Left forelimb (tissue), 1 donor: ENCODE measurements around the gene CD226.
"Not testable (repeated sequence)": the region's sequence is repeated elsewhere in the genome, so short reads cannot be mapped to it uniquely, and the experiment has no call there.

Source experiments
- DNase-seq: peaks from one replicate; pipeline ENCODE4 v3.0.0-alpha.2; 2018; ENCODE audit warnings: low spot score

The CD226 gene

GRCh38 chr18:69872661-69873060 is 75.0 kb downstream of the CD226 start:
- DNase-seq = no peak

- no peak for DNase-seq
Measured at GRCh38 chr18:69871363-69871762, 76.3 kb downstream of the CD226 start.

DNA sequence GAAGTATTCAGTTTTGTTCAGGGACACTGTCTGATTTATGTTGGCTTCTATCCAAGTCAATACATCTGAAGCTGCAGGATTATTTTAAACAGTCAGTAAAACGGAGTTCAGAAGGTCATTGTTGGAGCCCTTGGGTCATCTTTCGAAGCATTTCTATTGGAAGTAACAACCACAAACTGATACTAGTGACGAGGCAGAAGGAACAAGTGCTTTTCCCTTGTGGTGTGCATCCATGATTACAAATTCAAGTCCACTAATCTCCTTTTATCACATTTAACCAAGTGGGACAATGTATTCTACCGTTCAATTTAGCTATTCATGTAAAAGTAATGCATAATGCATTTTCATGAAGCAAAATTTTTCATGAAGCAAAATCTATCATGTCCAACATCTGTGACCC is 76.9 kb downstream of the CD226 start:
- DNase-seq = no peak

DNA sequence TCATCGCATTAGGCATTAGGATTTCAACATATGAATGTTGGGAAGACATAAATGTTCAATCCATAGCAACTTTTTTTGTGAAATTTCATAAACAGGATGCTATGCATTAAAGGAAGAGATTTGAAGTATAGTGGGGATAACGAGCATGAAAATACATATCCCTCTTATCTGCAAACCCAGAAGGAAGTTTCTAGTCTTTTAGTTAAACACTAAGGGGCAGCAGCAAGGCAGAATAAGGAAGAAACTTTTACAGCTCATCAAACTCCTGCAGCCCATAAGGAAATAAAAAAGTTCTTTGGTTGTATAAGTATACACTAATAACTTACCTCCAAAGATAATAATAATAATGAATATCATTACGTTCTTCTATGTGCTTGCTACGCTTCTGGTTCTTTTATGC is 81.5 kb downstream of the CD226 start:
- no peak for DNase-seq

DNA sequence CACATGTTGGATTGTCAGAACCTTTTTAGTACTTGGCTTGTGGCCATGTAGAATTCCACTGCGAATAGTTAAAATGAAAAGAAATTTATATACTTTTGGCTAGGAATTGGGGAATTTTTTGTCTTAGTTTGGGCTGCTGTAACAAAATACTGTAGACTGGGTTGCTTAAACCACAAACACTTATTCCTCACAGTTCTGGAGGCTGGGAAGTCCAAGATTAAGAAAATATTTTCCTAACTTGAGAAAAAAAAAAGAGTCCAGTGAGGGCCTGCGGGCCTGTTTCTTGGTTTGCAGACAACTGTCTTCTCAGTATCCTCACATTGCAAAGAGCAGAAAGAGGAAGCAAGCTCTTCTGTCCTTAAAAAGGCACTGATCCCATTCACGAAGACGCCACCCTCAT is 81.9 kb downstream of the CD226 start:
- DNase-seq = no peak

DNA sequence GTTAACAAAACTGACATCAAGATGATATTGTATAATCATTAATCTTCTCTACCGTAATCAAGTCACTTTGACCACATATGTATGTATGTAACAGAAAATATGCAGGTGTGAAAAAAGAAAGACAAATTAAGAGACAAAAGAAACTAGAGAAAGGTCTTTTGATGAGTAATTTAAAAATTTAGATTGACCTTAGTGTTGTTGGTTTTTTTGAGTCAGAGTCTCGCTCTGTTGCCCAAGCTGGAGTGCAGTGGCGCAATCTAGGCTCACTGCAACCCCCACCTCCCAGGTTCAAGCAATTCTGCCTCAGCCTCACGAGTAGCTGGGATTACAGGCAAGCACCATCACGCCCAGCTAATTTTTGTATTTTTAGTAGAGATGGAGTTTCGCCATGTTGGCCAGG is 82.9 kb downstream of the CD226 start:
- DNase-seq = not testable (repeated sequence)

- no peak for DNase-seq
Measured at GRCh38 chr18:69858897-69859296, 88.8 kb downstream of the CD226 start.

- no peak for DNase-seq
Measured at GRCh38 chr18:69854455-69854854, 93.2 kb downstream of the CD226 start.

GRCh38 chr18:69853051-69853450 is 94.6 kb downstream of the CD226 start:
- no peak for DNase-seq

DNA sequence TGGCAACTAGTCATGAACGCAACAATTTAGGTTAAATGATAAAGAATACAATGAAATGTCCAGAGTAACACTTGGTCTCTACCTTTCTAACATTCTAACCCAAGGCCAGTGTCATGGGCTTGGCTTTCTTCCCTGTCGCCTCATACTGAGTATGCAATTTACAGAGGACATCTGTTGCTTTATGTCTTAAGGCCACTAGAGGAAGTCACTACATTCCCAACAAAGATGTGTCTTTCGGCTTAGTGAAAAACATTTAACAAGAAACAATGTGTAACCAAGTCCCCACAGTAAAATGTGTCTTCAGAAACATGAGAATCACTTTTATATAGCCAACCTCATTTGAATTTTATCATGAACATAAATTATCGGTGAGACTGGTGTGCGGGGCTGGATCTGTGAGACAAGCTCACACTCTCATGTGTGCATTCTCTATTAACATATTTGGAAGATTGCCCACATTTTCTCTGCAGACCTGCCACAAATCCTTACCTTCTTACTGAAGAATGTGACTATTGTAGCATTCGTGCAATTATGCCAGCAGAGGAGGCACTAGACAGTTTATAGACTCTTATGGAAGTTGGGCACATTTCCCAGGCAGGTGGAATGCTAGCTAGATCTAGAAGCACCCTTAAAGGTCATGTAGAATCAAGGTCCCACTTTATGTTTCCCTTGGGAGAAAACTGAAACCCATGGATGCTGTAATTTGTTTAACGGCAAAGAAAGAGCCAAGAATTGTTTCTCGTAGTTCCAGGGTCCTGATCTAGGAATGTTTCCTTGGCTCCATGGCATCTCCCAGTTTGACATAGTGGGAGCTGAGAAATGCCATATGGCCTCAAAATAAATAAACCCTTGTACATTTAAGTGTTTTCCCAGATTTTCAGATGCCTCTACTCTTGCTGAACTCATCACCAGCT is 101.8 kb downstream of the CD226 start:
- no peak for DNase-seq

GRCh38 chr18:69844656-69845055 is 103.0 kb downstream of the CD226 start:
- no peak for DNase-seq

DNA sequence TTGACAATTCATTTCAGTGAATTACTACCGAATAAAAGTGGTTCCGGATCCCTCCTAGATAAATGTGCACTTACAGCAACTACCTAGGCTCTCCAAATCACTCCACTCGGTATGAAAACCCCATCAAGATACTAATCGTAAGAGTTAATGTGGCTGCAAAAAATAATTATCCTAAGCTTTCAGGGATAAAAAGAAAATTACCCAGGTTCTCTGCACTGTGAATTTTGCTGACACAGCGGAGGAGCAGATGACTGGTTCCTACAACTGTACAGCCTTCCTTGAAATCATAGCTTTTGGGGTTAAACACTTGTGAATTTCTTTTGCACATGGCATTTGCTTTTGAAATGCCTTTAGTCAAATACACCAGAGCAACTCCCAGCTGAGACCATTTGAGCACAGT is 104.7 kb downstream of the CD226 start:
- DNase-seq = no peak

- DNase-seq = no peak
Measured at GRCh38 chr18:69841117-69841516, 106.6 kb downstream of the CD226 start.

DNA sequence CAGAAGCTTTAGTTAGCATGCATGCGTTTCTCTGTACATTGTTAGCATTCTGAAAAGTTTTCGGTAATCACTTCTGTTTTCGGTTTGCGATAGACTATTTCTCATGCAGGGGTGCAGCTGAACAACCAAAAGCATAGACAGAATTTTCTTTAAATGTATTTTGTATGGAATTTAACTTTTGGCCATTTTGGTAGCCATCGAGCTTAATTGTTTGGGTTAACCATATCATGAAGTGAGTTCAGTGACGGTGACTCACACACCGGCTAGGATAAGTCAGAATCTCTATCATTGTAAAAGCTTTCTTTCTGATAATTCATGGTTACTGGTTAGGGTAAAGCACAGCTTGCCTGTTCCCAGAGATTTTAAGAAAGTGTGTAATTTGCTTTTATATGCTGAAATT is 107.2 kb downstream of the CD226 start:
- no peak for DNase-seq

DNA sequence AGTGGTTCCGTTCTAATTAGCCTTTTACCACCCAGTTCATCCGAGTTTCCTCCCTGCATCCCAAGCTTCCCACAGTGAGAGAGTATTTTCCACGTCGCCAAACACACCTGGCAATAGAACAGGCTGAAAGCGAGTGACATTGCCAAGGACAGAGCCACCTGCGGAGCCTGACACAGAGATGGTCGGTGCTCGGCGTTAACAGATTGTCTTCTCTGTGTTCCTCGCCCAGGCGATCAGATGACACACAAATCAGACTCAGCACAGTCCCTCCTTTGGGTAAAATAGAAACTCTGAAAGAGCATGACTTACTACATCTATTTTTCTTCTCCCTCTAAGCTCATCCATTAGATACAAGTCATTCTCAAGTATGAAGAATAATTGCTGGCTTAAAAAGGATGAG is 107.7 kb downstream of the CD226 start:
- no peak for DNase-seq

GRCh38 chr18:69839497-69839896 is 108.2 kb downstream of the CD226 start:
- no peak for DNase-seq

GRCh38 chr18:69838620-69839411 is 108.9 kb downstream of the CD226 start:
- DNase-seq = no peak

DNA sequence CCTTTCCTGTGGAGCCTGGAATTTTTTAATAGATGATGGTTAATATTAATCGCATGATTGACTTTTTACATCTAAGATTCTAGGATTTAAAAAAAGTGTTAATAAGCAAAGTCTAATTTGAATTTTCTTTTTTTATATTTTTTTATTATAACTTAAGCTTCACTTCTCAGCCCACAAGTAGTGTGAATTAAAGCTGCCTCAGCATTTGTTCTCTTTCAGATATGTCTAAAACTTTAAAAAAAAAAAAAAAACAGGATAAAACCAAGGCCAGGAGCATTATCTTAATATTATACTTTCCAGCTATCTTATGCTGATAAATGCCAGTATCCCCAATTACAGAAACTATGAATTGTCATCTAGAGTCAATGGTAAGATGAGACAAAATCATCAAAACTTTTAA is 109.7 kb downstream of the CD226 start:
- DNase-seq = no peak

DNA sequence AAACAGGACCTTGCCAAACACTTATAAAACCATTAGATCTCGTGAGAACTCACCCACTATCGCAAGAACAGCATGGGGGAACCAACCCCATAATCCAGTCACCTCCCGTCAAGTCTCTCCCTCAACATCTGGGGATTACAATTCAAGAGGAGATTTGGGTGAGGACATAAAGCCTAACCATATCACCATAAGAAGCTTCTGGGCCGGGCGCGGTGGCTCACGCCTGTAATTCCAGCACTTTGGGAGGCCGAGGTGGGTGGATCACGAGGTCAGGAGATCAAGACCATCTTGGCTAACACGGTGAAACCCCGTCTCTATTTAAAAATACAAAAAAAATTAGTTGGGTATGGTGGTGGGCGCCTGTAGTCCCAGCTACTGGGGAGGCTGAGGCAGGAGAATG is 112.7 kb downstream of the CD226 start:
- not testable (repeated sequence) for DNase-seq

GRCh38 chr18:69830189-69830588 is 117.5 kb downstream of the CD226 start:
- no peak for DNase-seq

- no peak for DNase-seq
Measured at GRCh38 chr18:69820538-69820937, 127.1 kb downstream of the CD226 start.

- DNase-seq = no peak
Measured at GRCh38 chr18:69819460-69819859, 128.2 kb downstream of the CD226 start.

- DNase-seq = no peak
Measured at GRCh38 chr18:69817335-69817940, 130.2 kb downstream of the CD226 start.
